HAP-1 (cell line): ENCODE results near the gene DESI2.
A peak's percentile ranks its signal among the peaks of the same experiment; 100 is the strongest.
"Not testable (repeated sequence)": the region's sequence is repeated elsewhere in the genome, so short reads cannot be mapped to it uniquely, and the experiment has no call there.

Experiments used
- DNase-seq, 2 experiments: peaks; one replicate each; pipeline ENCODE4 v3.0.0-alpha.2; 2016 to 2020; ENCODE audit warnings: low spot score in 2 of 2
- H3K27me3 ChIP-seq: fragments of 250-450 bp; sonication (Bioruptor Pico); 2 replicates; pipeline ENCODE4 v1.5.1; 2020; ENCODE audit warnings: low read depth, mild to moderate bottlenecking, moderate library complexity
- H3K36me3 ChIP-seq: fragments of 250-450 bp; sonication (Bioruptor Pico); replicated peaks from 2 replicates; pipeline ENCODE4 v1.5.1; 2020; ENCODE audit warnings: mild to moderate bottlenecking
- H3K4me1 ChIP-seq: fragments of 250-450 bp; sonication (Bioruptor Pico); 2 replicates; pipeline ENCODE4 v1.5.1; 2020; ENCODE audit warnings: mild to moderate bottlenecking
- H3K4me3 ChIP-seq: fragments of 250-450 bp; sonication (Bioruptor Pico); 2 replicates; pipeline ENCODE4 v1.5.1; 2020; ENCODE audit warnings: mild to moderate bottlenecking, moderate library complexity
- H3K9me3 ChIP-seq: fragments of 250-450 bp; sonication (Bioruptor Pico); 2 replicates; pipeline ENCODE4 v1.5.1; 2020; ENCODE audit warnings: mild to moderate bottlenecking, moderate library complexity
- in situ Hi-C: fragments of 300-500 bp; cut with MboI; formaldehyde crosslinking; loops from 3 replicates; pipeline ENCODE4 v1.14.3; 2020; ENCODE audit warnings: low sequenced_read_pairs, inconsistent platforms, mixed read lengths

DESI2 gene

DNA sequence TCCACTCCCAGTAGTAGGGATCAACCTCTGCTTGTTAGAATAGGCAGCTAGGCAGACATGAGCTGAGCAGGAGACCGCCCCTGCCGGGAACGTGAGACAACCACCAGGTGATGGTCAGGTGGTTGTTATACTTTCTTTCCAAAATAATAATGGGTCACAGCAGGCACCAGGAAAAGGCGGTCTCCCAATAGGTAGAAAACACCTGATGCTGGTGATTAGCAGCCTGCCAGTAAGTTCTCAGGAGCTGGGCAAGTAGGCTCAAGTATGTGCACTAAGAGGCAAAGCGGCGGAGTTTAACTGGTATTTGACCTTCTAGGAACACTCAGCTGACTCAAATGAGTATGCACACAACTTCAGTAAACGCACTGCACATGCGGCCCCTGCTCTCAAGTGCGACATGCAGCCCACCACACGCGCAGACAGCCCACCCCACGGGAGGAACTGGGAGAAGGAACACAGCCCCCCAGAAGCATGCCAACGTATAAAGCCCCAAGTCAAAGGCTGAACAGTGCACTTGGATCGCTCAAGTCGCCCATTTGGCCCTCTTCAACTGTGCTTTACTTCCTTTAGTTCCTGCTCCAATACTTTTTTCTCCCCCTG, 80.0 kb downstream of the DESI2 start:
- Histone ChIP-seq H3K27me3 (no peaks in the 10 kb centered on the region), H3K9me3 (peaks cover 3% of the 10 kb centered on the region; the same call in 1 of the 2 replicates), H3K4me3 (no peak overlapping the region), H3K36me3 (no peaks in the 10 kb centered on the region), H3K4me1 (no peaks in the 10 kb centered on the region)
- in situ Hi-C loops = no loop called here
- no peak for DNase-seq

DNA sequence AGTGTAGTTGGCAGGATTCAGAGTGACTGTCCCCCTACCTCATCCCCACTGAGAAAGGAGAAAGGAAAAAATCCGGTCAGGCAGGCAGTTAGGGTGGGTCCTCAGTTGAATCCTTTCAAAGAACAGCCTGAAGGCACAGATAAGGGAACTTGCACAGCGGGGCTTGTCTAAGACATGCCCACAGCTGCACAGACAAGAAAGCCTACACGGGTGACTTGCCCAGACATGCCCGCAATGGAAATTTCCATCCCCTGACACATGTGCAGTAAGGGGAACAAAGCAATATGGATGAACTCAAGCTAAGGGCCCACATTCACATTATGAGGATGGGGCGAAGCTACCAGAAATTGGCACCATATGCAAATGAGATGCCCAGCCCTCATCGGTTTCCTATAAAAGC, 82.5 kb downstream of the DESI2 start:
- Histone ChIP-seq H3K4me1 (no peaks in the 10 kb centered on the region), H3K36me3 (no peaks in the 10 kb centered on the region), H3K27me3 (no peaks in the 10 kb centered on the region), H3K9me3 (peaks cover 3% of the 10 kb centered on the region; the same call in 1 of the 2 replicates), H3K4me3 (no peak overlapping the region)
- DNase-seq = peak in 1 of 2 experiments; percentile 27
- in situ Hi-C loops = no loop called here

- peaks cover 3% of the 10 kb centered on the region; the same call in 1 of the 2 replicates for H3K9me3 ChIP-seq
- no peaks in the 10 kb centered on the region for H3K36me3 ChIP-seq
- no peak overlapping the region for H3K4me3 ChIP-seq
- DNase-seq = no peak
- no peaks in the 10 kb centered on the region for H3K27me3 ChIP-seq
- in situ Hi-C loops = no loop called here
- no peaks in the 10 kb centered on the region for H3K4me1 ChIP-seq
Observed at GRCh38 chr1:244735876-244736561, 83.1 kb downstream of the DESI2 start.

DNA sequence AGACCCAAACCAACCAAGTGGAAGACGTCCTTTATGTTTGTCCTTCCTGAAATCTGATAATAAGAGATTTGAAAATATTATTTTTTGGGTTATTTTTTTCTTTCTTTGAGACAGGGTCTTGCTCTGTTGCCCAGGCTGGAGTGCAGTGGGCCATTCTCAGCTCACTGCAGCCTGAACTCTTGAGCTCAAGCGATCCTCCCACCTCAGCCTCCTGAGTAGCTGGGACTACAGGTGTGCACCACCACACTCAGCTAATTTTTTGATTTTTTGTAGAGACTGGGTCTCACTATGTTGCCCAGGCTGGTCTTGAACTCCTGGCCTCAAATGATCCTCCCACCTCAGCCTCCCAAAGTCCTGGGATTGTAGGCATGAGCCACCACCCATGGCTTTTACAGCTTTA, 86.2 kb downstream of the DESI2 start:
- H3K36me3 ChIP-seq, H3K4me1 ChIP-seq, DNase-seq, H3K4me3 ChIP-seq, H3K27me3 ChIP-seq, H3K9me3 ChIP-seq, in situ Hi-C loops: not testable (repeated sequence)

- DNase-seq, in situ Hi-C loops, H3K36me3 ChIP-seq, H3K4me1 ChIP-seq, H3K4me3 ChIP-seq, H3K27me3 ChIP-seq, H3K9me3 ChIP-seq: not testable (repeated sequence)
Observed at GRCh38 chr1:244740027-244740617, 87.2 kb downstream of the DESI2 start.

DNA sequence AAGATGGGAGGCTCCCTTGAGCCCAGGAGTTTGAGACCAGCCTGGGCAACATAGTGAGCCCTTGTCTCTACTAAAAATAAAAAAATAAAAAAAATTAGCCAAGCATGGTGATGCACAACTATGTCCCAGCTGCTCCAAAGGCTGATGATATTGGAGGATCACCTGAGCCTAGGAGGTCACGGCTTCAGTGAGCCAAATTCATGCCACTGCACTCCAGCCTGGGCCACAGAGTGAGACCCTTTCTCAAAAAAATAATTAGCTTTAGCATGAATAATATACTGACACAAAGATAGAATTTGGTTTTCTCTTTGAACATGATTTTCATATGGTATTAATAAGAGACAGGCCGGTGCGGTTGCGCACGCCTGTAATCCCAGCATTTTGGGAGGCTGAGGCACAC, 88.8 kb downstream of the DESI2 start:
- DNase-seq = no peak
- Histone ChIP-seq H3K4me1 (no peaks in the 10 kb centered on the region), H3K4me3 (no peak overlapping the region), H3K27me3 (no peaks in the 10 kb centered on the region), H3K9me3 (no peaks in the 10 kb centered on the region), H3K36me3 (no peaks in the 10 kb centered on the region)
- in situ Hi-C loops = no loop called here

DNA sequence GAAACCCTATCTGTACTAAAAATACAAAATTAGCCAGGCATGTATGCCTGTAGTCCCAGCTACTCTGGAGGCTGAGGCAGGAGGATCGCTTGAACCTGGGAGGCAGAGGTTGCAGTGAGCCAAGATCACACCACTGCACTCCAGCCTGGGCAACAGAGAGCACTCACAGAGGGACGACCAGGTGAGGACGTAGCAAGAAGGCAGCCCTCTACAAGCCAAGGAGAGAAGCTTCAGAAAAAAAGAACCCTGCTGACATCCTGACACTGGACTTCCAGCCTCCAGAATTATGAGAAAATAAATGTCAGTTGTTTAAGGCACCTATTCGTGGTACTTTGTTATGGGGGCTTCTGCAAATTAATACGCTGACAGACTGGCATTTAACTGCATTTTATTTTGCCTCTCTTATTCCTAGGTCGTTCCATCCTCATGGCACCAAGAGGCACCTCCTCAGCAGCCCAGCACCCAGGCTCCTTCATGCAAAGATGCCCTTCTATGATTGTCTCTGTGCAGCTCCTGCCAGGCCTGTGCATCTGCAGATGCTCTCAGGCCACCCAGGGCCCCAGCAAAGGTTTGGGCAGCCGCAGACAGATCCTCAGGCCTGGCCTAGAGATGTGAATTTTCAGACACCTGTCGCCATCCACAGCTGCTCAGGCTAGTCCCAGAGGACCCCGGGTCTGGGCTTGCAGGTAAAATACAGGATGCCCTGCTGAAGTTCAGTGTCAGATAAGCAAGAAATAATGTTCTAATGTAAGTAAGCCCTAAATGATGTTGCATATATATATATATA, 96.5 kb downstream of the DESI2 start:
- H3K9me3 ChIP-seq = no peaks in the 10 kb centered on the region
- H3K36me3 ChIP-seq = no peaks in the 10 kb centered on the region
- no peaks in the 10 kb centered on the region for H3K27me3 ChIP-seq
- in situ Hi-C loops = no loop called here
- H3K4me3 ChIP-seq = no peak overlapping the region
- no peak for DNase-seq
- H3K4me1 ChIP-seq = no peaks in the 10 kb centered on the region

DNA sequence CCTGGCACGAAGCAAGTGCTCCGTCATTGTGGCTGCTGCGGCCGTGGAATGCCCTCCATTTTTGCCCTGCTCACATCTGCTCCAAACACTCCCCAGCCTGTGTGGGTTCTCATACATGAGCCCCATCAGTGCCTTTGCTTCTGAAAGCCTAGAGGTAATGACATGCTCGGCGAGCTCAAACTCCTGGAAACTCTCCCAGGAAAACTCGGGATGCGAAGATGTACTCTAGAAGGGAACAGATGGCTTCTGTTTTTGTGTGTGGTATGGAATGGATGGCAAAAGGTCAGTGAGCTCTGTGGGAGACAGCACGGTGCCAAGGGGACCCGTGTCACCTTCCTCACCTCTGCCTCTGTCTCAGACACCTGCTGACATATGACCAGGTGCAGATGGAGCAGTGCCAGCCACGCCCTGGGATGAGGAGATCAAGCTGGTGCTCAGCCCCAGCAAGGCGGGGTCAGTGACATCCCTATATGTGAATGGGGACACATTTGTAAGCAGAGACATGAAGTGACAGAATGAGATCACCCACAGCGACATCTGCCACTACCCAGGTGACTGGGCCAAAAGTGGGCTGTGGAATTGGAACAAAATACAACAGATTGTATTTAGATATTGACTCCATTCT, 98.5 kb downstream of the DESI2 start:
- DNase-seq = no peak
- Histone ChIP-seq H3K36me3 (no peaks in the 10 kb centered on the region), H3K9me3 (no peaks in the 10 kb centered on the region), H3K4me1 (no peaks in the 10 kb centered on the region), H3K27me3 (no peaks in the 10 kb centered on the region), H3K4me3 (no peak overlapping the region)
- in situ Hi-C loops = no loop called here

DNA sequence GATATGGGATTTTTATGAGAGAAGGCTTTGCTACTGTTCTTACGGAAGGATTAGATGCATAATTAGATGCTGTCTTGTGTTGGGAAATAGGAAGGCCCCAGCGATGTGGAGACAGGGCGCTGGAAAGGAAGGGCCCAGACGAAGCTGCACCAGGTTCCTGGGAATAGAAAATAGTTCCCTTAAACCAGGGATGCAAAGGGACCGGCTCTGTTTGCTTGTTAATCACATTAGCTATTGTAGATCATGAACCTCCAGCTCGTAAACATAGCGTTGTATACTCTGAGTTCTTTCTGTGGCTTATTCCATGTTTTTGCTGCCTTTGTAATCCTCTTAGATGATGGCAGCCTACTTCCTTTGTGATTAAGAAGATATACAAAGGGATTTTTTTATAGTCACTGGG, 102.7 kb downstream of the DESI2 start:
- Histone ChIP-seq H3K4me1 (no peaks in the 10 kb centered on the region), H3K36me3 (no peaks in the 10 kb centered on the region), H3K27me3 (no peaks in the 10 kb centered on the region), H3K9me3 (no peaks in the 10 kb centered on the region), H3K4me3 (no peak overlapping the region)
- DNase-seq = peak; percentile 69 to 88
- in situ Hi-C loops = no loop called here

DNA sequence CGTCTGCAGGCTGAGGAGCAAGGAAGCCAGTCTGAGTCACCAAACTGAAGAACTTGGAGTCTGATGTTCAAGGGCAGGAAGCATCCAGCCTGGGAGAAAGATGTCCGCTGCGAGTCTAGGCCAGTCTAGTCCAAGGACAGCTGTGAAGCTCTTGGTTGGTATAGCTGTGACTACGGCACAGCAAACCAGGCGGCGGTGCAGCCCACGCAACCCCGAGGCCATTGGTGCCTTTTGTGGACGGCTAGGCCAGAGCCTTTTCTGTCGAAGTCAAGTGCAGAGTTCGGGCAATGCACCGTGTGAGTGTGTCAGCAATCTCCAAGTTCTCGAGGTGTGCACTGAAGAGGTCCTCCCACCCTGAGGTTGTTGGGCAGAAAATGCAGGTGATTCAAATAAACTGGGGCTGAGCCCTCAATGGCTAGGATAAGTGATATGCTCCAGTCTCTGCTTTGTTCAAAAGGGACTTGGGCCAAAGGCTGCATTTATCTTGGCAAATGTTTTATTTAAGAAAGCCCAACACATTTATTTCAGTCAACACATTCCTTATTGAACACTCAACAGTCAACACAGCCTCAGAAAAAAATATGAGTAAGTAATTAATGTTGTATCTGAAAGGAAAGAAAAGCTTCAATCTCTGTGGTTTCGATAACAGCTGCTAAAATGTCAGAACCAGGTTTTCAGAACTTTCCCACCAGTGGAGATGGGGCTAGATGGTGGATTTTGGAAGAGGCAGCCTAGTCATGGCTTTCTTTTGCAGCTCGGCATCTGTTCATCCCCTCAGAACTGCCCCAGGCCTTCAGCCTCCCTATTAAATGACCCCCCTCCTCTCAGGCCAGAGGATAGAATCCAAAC, 104.4 kb downstream of the DESI2 start:
- DNase-seq = no peak
- Histone ChIP-seq H3K4me1 (no peaks in the 10 kb centered on the region), H3K4me3 (no peak overlapping the region), H3K27me3 (no peaks in the 10 kb centered on the region), H3K9me3 (no peaks in the 10 kb centered on the region), H3K36me3 (no peaks in the 10 kb centered on the region)
- in situ Hi-C loops = no loop called here
